ENCODE data around the gene AKAP13.

The AKAP13 gene

DNA sequence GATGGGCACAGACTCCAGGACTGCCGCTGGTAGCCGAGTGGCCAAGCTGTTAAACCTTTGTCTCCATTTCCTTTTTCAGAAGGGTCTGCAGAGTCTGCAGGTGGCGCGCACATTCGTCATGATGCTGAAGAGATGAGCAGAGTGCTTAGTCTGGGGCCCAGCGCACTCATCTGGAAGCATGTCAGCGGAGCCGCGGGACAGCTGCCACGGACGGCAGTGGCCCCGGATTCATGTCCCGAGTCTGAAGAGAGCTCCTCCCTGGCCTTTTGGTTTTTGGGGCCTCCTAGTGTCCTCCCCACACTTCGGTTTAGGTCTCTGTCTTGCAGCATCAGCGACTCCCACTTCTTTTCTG lies 371.7 kb downstream of the AKAP13 start:
- no peak for DNase-seq (ENCODE audit: low read depth, low spot score)

DNA sequence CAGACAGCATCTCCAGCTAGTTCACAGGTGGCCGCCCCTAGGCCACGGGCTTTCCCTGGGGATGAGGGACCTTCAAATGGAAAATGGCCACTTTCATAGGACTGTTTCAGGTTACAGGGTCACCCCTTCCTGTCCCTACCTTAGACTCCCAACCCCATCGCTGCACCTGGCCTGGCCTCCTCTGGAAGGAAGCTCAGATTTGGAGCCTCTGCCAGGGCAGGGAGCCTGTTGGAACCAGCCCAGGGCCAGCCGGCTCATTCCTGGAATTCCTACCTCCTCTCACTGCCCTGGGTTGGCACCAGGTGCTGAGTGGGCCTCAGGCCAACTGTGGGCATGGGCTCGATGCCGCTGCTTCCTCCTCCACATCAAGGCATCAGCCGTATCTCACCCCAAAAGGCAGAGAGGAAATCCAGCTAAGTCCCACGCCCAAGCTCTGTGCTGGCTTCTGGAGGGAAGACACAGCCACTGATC lies 372.1 kb downstream of the AKAP13 start:
- no peak for DNase-seq (ENCODE audit: low read depth, low spot score)

DNA sequence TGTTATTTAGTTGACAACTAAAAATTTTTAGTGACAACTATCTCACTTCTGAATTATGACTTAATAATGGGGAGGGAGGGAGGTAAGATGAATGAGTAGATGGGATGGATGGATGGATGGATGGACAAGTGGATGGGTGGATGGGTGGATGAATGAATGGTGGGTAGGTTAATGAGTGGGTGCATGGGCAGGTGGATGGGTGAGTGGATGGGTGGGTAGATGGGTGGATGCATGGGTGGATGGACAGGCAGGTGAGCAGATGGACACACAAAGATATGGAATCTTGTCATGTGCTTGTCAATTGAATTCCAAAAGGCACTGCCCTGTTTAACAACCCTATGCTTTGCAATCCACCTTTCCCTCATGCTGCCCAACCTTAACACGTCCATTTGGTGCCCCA lies 372.9 kb downstream of the AKAP13 start:
- no peak for DNase-seq (ENCODE audit: low read depth, low spot score)

DNA sequence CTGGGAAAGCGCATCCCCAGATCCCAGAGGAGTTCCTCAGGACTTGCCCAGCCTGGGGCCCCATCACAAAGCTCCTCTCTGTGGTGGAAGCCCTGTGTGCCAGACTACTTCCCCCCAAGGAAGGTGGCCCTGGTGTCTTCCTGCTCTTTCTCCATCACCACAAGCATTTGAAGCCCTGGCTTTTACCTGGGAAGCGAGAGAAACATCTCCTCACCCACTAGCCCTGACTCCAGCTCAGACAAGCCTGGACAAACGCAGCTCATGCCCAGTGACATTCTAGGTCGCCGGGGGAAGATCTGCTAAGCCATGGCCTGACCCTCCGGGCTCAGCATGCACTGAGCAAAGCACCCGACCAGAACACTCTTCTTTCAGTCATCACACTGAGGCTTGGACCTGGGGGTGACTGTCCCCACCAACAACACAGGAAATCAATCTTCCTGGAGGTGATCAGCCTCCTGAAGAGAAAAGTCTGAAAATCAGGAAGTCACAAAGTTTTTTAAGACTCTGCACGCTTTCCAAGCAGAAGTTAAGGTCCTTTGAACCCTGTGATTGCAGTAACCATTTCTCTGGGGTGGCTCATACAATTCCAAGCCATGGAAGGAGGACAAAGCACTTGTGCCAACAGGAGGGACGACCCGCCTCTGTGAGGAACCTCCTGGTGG lies 373.5 kb downstream of the AKAP13 start:
- DNase-seq (ENCODE audit: low read depth, low spot score): no peak

DNA sequence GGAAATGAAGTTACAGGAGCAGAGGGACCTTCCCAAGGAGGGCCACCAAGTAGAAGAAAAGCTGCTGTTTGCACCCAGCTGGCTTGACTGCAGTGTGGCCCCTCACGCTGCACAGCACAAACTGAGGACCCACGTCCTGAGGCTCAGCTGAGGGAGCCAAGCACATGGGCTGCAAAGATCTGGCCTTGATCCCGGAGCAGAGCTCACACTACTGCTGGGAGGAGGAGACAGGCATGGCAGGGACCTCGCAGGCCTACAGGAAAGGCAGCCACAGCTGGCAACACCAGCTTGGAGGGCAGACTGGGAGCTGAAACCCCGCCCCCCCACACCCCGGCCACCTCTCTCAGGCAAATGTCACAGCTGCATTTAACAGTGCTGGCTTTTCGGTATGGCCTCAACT lies 374.6 kb downstream of the AKAP13 start:
- DNase-seq (ENCODE audit: low read depth, low spot score): no peak

DNA sequence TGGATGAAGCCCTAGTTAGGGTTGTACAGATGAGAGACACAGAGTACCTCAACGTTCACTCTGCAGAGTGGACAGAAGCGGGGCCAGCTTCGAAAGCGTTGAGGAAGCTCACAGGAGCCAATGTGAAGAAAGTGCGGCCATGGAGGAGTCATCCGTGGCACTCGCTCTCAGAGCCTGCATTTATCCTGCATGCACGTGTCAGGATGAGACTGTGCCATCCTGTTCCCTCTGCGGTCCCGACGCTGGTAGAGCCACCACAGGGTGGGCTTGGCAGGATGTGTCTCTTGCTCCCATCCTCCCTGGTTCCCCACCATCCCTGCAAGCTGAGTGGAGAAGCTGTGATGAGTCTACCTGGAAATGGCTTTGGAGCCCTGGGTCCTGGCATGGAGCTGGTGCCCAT lies 375.1 kb downstream of the AKAP13 start:
- no peak for DNase-seq (ENCODE audit: low read depth, low spot score)

DNA sequence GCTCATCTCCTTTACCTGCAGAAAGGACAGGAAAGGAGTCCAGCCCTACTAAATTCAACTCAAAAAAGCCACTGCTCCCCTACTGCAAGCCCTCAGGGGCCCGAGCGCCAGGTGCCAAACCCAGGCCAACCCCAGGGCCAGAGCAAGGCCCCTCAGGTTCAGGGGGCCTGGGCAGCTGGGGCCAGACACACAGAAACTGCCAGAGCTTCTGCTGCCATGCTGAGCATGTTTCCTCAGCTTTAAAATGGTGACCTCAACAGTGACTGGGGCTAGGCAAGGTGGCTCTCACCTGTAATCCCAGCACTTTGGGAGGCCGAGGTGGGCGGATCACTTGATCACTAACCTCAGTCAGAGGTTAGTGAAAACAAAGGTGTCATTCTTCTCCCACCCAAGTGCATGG lies 375.5 kb downstream of the AKAP13 start:
- DNase-seq (ENCODE audit: low read depth, low spot score): no peak

DNA sequence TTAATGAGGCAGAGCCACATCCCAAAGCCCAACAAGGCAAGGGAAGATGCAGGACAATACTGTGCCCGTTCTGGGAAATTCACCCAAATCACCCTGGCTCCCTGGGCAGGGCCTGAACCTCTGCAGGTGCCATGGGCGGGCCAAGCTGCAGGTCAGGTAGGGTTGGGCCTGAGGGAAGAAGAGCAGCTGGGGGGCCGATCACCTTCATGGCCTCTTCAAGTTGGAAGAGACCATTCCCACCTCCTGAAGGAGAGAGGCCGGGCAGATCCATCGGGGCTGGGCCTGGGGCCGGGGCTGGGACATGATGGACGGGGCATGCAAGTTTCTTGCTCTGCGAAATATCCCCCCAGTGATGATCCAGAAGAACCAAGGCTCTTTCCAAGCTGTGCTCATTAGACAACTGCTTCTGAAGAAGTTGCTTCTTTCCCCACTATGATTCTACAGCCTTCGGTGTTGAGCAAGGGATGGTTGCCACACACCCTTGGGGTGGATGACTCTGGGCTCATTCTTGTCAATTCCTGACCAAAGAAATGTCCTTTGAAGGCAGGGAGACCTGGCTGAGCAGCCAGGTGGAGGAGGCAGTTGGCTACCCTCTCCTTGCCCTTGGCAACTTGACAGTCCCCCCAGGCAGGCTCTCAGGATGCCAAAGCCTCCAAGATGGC lies 376.1 kb downstream of the AKAP13 start:
- no peak for DNase-seq (ENCODE audit: low read depth, low spot score)

DNA sequence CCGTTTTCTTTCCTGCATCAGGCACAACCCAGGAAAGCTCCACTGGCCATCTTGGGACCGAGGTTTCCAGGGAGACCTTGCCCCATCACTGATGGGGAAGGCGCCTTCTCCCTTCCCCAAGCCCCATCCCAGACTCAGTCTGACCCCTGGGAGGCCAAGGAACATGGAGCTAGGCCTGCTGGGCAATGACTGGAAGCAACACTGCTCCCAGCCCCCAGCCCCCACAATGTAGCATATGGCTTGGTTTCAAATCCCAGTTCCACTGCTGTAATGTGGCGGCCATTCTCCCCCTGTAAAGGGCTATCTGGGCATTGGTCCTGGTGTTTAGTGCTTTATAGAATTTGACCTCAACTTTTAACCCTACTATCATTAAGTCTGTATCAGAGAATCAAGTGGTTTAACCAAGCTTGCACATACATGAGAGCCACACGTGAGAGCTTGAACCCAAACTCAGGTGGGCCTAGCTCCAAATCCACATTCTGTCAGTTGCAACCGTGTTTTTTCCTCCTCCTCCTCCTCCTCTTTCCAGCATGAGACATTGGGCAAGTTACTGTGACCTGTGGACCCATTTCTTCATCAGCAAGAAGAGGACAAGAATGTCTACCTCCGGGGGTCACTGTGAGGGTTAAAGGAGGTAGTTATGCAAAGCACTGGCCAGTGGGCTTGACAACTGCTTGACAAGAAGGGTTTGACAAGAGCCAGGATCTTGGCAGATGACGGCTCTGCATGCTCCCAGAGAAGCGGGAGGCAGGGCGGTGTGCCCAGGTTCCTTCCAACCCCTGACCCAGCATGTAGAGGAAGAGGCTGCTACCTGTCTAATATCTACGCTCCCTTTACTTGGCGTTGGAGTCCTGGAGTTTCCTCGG lies 376.9 kb downstream of the AKAP13 start:
- no peak for DNase-seq (ENCODE audit: low read depth, low spot score)

DNA sequence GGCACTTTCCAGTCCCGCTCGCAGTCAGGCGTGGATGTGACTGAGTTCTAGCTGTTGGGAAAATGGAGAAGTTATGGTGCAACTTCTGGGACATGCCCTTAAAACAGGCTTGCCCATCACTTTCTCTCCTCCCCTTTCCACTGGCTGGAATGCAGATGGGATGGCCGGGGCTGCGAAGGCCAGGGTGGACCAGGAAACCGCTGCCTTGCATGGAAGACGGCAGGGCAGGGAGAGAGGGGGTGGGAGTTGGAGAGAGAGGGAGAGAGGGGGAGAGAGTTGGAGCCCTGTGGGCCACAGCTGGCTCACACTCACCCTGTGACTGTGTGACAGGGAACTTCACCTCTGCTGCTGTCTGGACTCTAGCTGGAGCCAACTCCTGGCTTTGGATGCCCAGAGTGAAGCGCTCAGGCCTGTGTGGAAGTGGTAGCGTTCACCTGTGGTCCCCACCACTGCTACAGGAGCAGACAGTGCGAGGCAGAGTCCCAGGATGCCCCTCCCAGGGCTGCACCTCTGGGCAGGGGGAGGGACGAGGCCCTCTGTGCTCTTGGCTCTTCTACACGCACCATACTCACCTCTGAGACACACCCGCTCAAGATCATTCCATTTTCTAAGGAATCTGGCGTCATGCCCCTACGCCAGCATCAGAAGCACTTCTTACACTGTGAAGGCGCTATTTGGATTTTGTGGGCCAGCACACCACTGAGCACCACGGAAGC lies 377.7 kb downstream of the AKAP13 start:
- DNase-seq (ENCODE audit: low read depth, low spot score): no peak

DNA sequence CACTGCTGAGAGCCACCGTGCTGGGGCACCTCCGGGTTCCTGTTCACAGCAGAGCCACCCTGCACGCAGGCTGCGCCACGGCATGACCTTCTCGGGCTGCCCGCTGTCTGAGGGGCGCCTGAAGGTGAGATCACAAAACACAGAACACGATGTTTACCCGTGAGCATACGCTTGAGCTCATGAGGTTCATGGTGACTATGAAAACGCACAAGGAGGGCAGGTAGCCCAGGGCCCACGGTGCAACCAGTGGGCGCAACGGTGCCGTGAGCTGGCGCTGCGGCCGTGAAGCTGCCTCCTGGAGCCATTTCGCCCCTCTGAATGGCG lies 378.2 kb downstream of the AKAP13 start:
- DNase-seq (ENCODE audit: low read depth, low spot score): no peak

DNA sequence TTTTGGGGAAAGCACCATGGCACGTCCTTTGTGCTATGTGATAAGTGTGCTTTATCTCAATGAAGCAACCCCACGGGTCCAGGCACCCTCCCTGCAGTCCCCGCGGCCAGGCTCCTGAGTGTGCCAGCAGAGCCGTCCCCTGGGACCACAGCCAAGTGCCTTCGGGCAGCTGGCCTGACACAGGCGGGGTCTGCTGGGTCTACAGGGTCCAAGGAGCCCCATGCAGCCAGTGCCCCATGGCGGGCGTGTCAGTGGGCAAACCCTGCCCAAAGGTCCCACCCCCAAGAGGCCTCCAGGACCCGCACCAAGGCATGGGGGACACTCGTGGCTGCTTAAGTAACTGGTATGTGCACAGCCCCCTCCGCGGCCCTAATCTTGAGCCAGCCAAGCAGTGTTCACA lies 379.0 kb downstream of the AKAP13 start:
- DNase-seq (ENCODE audit: low read depth, low spot score): no peak

DNA sequence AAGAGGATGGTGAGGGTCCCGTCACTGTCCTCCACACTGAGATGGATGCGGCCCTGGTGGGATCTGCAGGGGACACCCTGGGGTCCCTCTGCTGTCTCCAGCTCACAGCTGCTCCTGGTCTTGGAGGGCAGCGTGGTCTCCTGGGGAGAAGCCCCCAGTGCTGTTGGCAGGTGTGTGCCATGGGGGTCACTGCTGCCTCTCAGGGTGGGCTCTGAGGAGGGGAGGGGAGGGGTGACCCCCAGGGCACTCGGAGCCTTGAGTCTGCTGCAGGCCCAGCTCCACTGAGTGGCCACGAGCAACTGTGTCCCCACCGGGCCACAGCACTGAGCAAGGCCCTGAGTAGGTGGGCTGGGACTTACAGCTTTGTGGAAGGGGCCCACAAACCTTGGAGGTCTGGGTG lies 379.6 kb downstream of the AKAP13 start:
- no peak for DNase-seq (ENCODE audit: low read depth, low spot score)

DNA sequence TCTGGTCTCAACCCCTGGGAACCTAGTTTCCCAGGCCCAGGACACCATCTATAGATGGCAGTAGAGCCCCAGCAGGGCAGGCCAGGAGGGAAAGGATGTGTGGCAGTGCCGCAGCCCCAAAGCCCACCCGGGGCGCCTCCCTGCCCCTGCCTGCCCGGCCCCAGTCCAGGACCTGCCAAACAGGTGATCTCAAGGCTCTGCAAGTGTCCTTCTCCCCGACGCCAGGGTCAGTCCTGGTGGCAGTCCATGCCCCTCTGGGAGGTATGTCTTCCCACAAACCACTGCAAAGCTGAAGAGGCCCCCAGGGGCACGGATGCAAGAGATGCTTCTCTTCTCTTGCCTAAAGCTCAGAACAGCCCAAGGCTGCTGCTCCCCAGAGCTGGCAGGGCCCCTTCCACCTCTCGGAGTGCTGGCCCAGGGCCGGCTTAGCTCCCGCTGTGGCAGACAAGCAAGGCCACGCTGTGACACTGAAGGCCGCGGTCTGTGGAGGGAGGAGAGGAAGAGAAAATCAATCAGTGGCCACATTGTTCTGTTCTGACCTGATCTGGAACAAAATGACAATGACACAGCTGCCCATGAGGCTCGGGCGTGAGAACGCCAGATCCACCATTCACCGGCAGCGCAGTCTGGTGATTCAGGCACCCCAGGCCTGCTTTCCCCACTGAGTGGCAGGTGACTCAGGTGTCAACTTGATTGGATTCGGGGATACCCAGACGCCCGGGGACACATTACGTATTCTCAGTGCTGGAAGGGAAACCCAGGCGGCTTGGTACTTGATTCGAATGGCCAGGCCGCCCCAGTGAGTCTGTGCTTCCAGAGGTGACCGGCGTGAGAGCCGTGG lies 380.3 kb downstream of the AKAP13 start:
- no peak for DNase-seq (ENCODE audit: low read depth, low spot score)

DNA sequence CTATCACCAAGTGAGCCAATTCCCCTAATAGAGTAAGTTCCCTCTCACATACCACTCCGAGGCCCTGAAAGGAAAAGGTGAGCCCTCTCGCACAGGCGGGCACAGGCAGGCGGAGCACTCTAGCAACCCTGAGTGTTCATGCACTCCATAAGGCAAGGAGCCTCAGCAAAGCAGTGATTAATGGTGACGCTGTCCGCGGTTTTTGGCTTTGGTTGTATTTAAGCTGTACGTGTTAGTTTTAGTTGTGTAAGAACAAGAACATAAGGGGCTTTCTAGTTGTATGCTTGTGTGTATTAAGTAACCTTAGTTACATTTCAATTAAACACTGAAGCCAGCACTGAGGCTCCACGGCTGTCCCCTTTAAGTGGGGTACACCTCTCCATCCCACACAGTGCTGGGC lies 381.2 kb downstream of the AKAP13 start:
- no peak for DNase-seq (ENCODE audit: low read depth, low spot score)

DNA sequence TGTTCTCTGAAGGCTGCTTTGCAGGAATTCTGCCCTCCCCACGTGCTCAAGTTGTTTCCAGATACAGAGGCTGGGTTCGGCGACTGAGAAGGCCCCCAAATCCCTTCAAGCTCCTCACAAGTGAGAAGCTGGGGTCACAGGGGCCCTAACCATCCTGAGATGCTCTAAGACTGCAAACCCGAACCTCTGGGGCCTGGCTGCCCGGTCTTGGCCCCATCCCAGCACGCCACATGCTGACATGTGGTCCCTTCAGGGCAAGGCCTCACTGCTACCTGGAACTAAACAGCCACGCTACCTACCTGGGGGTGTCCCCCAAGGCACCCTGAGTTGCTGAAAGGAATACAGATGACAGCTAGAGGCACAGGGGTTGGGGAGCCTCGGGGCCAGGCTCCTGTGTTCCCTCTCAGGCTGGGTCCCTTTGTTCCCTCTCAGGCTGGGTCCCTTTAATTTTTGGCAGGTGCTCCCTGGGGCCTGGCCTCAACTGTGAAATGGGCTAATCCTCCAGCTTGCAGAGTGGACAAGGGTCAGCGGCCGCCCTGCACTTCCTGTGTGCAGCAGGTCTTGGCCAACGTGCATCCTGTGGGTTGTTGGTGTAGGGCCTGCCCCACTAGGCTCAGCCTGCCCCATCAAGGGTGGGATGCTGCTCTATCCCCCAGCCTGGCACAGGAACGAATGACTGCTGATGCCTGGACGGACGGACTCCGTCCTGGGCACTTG lies 381.8 kb downstream of the AKAP13 start:
- DNase-seq (ENCODE audit: low read depth, low spot score): no peak

DNA sequence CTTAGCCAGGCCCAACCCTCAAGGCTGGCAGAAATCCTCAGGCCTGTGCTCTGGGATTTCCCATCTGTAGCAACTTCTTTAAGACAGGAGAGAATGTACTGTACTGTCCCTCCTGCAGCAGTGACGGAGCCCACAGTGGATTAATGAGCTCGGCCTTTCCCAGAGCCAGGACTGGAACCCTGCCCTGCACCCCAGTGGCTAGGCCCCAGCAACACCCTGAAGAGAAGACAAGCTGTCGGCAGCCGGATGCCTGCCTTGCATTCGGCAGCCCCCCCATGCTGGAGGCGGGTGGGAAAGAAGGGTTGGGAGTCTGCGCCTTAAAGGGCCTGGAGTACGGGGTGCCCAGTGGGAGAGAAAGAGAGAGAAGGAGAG lies 382.3 kb downstream of the AKAP13 start:
- DNase-seq (ENCODE audit: low read depth, low spot score): no peak

DNA sequence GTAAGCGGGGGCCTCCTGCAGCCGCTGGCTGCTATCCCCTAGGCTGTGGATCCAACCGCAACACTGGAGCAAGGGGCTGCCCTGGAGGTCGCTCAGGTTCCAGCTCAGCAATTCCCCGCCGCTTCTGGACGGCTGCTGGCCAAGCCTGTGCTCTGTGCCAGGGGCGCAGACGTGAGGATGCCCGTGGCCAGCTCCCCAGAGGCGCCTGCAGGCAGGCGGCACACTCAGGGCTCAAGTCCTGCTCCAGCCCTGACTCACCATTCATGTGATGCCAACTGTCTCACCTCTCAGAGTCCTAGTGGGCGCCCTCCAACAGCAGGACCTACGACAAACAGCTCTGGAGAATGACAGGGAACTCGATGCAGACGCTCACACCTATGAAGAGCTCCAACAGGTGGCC lies 382.8 kb downstream of the AKAP13 start:
- DNase-seq (ENCODE audit: low read depth, low spot score): no peak

DNA sequence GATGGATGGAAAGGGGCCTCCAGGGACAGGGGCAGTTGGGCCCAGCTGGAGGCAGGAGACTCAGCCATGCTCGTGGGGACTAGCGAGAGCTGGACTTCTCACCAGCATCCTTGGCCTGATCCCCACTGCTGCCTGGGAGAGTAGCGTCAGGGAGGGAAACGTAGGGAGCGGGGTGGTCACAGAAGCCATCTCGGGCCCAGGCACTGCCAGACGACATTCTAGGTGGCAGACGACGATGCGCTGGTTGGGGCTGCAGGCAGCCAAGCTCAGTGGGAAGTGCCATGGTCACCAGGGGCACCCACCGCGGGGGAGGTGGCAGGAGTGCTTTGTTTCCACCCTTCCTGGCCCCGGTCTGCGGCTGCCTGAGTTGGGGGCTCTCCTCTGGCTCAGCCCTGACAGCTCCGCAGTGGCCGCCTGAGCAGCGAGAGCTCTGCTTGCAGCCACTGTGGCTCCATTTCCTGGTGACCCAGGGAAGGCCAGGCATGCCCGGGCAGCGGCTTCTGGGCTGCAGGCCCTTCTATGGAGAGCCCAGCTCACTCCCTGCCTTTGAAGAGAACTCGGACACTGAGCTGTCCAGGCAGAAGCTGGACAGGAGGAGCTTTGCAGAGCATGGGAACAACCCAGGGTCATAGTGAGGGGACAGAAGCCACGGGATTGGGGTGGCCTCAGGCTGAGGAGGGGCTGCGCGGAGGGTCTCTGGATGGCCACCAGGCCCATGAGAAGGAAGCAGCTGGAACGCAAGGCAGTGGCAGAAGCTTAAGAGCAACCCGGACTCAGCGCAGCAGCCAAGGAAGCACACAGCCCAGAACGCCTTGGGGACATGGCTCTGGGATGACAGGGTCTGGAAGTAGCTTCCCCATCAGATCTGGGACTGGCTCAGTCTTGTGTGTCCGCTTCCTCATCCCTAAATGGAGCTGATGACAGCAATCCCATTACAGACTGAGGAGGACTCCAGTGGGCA lies 383.6 kb downstream of the AKAP13 start:
- no peak for DNase-seq (ENCODE audit: low read depth, low spot score)

Measured in activated CD4-positive, CD25-positive, alpha-beta regulatory T cell treated with anti-CD3 and anti-CD28 coated beads, Interleukin-2, amount 50 U/mL, for 16 hours (primary cell).